ENCODE measurements around the gene FUT3.

FUT3 gene

GRCh38 chr19:5895890-5896289 is 44.6 kb upstream of the FUT3 start:
- intact Hi-C loops (cut with DNase I; ENCODE audit: low total_unique reads) = loop anchor here (2.0 kb wide), 1 partner anchor 91 kb away; the partner anchor contains the start of gene NRTN
- DNase-seq = no peak
- peaks cover 15 to 38% (median 26%) of the 10 kb centered on the region in 3 donors for H3K36me3 ChIP-seq
- no peaks in the 10 kb centered on the region for H3K9me3 ChIP-seq
- peaks cover 0 to 21% of the 10 kb centered on the region in 2 donors for H3K27me3 ChIP-seq
- peaks cover 0 to 44% (median 22%) of the 10 kb centered on the region in 4 donors for H3K4me1 ChIP-seq
- H3K27ac ChIP-seq = no peak overlapping the region
- TF ChIP-seq, protein P1, sequence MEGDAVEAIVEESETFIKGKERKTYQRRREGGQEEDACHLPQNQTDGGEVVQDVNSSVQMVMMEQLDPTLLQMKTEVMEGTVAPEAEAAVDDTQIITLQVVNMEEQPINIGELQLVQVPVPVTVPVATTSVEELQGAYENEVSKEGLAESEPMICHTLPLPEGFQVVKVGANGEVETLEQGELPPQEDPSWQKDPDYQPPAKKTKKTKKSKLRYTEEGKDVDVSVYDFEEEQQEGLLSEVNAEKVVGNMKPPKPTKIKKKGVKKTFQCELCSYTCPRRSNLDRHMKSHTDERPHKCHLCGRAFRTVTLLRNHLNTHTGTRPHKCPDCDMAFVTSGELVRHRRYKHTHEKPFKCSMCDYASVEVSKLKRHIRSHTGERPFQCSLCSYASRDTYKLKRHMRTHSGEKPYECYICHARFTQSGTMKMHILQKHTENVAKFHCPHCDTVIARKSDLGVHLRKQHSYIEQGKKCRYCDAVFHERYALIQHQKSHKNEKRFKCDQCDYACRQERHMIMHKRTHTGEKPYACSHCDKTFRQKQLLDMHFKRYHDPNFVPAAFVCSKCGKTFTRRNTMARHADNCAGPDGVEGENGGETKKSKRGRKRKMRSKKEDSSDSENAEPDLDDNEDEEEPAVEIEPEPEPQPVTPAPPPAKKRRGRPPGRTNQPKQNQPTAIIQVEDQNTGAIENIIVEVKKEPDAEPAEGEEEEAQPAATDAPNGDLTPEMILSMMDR (IDR thresholded peaks at IDR 0.05) = no peak
- no peak overlapping the region for H3K4me3 ChIP-seq

GRCh38 chr19:5895409-5895808 is 44.2 kb upstream of the FUT3 start:
- Histone ChIP-seq H3K36me3 (peaks cover 15 to 38% (median 26%) of the 10 kb centered on the region in 3 donors), H3K4me1 (peaks cover 0 to 44% (median 22%) of the 10 kb centered on the region in 4 donors), H3K4me3 (no peak overlapping the region), H3K27me3 (peaks cover 0 to 26% of the 10 kb centered on the region in 2 donors), H3K9me3 (no peaks in the 10 kb centered on the region), H3K27ac (no peak overlapping the region)
- TF ChIP-seq, protein P1 (IDR thresholded peaks at IDR 0.05) = no peak
- no peak for DNase-seq
- intact Hi-C loops (cut with DNase I; ENCODE audit: low total_unique reads) = no loop called here

DNA sequence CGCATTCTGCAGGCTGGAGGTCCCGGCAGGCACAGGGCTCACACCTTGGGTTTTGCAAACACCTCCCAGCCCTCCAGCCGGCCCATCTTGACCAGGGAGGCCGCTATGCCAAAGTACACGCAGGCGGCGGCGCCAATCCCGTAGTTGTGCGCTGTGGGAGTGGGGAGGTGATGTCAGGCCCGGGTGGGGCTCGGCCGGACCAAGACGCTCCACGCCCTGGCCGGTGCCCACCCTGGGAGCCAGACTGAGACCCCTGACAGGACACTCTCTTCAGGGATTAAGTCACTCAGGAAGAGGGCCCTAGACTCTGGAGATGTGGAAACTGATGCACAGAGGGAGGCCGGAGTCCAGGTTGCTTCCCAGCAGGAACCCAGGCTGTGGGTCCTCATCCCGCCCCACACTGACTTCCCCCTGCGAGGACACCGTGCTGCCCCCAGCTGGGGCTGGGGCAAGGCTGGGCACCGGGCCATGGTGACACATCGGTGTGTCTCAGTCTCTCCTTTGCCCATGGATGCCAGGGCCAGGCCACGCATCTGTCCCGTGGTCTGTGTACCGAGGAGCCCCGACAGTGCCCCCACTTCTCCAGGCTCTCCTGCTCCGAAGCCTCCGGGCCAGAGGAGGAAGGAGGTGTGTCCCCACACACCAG is 43.6 kb upstream of the FUT3 start:
- DNase-seq = no peak
- peak overlapping the region in 1 of 2 donors; percentile 41 for H3K27ac ChIP-seq
- TF ChIP-seq, protein P1 (IDR thresholded peaks at IDR 0.05) = no peak
- H3K9me3 ChIP-seq = no peaks in the 10 kb centered on the region
- no peak overlapping the region for H3K4me3 ChIP-seq
- H3K27me3 ChIP-seq = peaks cover 0 to 31% of the 10 kb centered on the region in 2 donors
- H3K36me3 ChIP-seq = peaks cover 15 to 35% (median 26%) of the 10 kb centered on the region in 3 donors
- intact Hi-C loops (cut with DNase I; ENCODE audit: low total_unique reads) = no loop called here
- peaks cover 0 to 44% (median 22%) of the 10 kb centered on the region in 4 donors for H3K4me1 ChIP-seq

GRCh38 chr19:5893907-5894703 is 42.9 kb upstream of the FUT3 start:
- H3K27ac ChIP-seq = peak overlapping the region in 1 of 2 donors; percentile 41
- TF ChIP-seq, protein P1 (IDR thresholded peaks at IDR 0.05) = no peak
- peaks cover 0 to 44% (median 22%) of the 10 kb centered on the region in 4 donors for H3K4me1 ChIP-seq

DNA sequence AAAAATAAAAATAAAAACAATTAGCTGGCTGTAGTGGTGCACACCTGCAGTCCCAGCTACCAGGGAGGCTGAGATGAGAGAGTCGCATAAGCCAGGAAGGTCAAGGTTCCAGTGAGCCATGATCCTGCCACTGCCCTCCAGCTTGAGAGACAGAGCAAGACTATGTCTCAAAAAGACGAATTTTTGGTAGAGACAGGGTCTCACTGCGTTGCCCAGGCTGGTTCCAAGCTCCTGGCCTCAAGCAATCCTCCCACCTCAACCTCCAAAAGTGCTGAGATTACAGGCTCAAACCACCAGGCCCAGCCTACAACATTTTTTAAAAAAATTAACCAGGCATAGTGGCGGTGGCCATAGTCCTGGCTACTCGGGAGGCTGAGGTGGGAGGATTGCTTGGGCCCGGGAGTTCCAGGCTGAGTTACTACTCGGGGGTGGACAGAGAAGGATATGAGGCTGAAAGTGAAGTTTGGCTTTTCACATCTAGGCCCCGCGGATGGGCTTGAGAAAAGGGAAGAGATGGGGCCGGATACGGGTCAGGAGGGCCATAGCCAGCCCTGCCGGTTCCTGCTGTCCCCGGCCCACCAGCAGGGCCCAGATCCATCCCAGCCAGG is 42.2 kb upstream of the FUT3 start:
- Histone ChIP-seq H3K27me3 (peaks cover 0 to 38% of the 10 kb centered on the region in 2 donors), H3K27ac (no peak overlapping the region), H3K4me1 (peaks cover 0 to 44% (median 22%) of the 10 kb centered on the region in 4 donors), H3K36me3 (peaks cover 15 to 32% (median 26%) of the 10 kb centered on the region in 3 donors), H3K9me3 (no peaks in the 10 kb centered on the region), H3K4me3 (no peak overlapping the region)
- no peak for DNase-seq
- TF ChIP-seq, protein P1 (IDR thresholded peaks at IDR 0.05) = no peak
- intact Hi-C loops (cut with DNase I; ENCODE audit: low total_unique reads) = no loop called here

More at GRCh38 chr19:5893907-5894703, 42.9 kb upstream of the FUT3 start:
- peaks cover 0 to 38% of the 10 kb centered on the region in 2 donors for H3K27me3 ChIP-seq
- no peak overlapping the region for H3K4me3 ChIP-seq
- DNase-seq = no peak
- peaks cover 15 to 32% (median 26%) of the 10 kb centered on the region in 3 donors for H3K36me3 ChIP-seq
- intact Hi-C loops (cut with DNase I; ENCODE audit: low total_unique reads) = no loop called here
- H3K9me3 ChIP-seq = no peaks in the 10 kb centered on the region
